ENCODE measurements around the gene KRT13.

The KRT13 gene

GRCh38 chr17:41478237-41478636 is 27.2 kb downstream of the KRT13 start:
- Histone ChIP-seq H3K4me2 (ENCODE audit: low read length) (no peak overlapping the region), H3K9me3 (ENCODE audit: control insufficient read depth, insufficient read depth, low read length) (no peaks in the 10 kb centered on the region), H3F3A (ENCODE audit: control insufficient read depth, insufficient read depth) (no peaks in the 10 kb centered on the region), H3K4me3 (ENCODE audit: low read length) (no peak overlapping the region), H3K9me2 (replicated peaks; ENCODE audit: control insufficient read depth, low read length) (no peaks in the 10 kb centered on the region), H3K27me3 (ENCODE audit: control insufficient read depth, low read length) (no peaks in the 10 kb centered on the region), H3K27ac (ENCODE audit: low read depth, low read length) (no peak overlapping the region), H3K36me3 (ENCODE audit: control insufficient read depth, low read length) (no peaks in the 10 kb centered on the region), H3K4me1 (ENCODE audit: control insufficient read depth, low read length) (no peaks in the 10 kb centered on the region), H3K79me2 (ENCODE audit: control insufficient read depth, low read length) (no peaks in the 10 kb centered on the region), H4K20me1 (ENCODE audit: control insufficient read depth, insufficient read depth, low read depth, low read length) (no peaks in the 10 kb centered on the region)
- no peak for TF ChIP-seq EZH2phosphoT487 (IDR thresholded peaks at IDR 0.05; ENCODE audit: borderline replicate concordance, low read length)
- TF ChIP-seq, protein P1, sequence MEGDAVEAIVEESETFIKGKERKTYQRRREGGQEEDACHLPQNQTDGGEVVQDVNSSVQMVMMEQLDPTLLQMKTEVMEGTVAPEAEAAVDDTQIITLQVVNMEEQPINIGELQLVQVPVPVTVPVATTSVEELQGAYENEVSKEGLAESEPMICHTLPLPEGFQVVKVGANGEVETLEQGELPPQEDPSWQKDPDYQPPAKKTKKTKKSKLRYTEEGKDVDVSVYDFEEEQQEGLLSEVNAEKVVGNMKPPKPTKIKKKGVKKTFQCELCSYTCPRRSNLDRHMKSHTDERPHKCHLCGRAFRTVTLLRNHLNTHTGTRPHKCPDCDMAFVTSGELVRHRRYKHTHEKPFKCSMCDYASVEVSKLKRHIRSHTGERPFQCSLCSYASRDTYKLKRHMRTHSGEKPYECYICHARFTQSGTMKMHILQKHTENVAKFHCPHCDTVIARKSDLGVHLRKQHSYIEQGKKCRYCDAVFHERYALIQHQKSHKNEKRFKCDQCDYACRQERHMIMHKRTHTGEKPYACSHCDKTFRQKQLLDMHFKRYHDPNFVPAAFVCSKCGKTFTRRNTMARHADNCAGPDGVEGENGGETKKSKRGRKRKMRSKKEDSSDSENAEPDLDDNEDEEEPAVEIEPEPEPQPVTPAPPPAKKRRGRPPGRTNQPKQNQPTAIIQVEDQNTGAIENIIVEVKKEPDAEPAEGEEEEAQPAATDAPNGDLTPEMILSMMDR (IDR thresholded peaks at IDR 0.05; ENCODE audit: low read depth, low read length, poor library complexity, severe bottlenecking) = no peak

DNA sequence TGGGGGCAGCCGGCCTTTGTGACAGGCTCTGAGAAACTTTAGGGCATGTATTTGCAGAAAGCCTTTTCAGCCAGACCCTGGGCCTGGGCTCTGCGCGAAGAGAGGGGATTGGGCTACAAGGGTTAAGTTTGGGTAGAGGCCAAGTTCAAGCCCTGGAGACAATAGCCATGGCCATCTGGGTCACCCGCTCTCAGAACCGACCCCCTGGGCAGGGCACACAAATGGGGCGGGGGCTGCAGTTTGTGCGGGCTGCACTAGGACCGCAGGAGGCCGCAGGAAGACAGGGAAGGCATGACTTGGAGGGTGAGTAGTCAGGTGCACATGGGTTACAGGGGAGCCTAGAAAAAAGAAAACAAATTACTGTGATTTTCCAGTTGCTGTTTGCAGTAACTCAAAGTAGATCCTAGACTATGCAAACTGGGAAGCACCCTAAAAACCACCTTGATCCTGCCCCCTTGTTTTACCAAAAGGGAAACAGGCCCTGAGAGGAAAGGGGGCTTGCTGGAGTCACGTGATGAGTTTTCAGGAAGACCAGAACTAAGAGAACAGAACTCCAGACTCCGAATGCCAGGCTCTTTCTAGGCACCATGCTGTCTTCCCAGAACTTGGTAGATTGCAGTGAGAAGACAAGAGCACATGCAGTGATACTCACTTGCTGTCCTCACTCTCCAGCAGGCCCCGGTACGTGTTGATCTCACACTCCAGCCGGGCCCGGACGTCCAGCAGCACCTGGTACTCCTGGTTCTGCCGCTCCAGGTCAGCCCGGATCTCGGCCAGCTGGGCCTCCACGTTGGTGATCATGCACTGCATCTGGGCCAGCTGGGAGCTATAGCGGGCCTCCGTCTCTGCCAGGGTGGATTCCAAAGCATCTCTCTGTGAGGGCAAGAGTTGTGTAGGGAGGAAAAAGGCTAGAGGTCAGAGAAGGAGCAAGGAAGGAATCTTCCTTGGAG is 28.3 kb downstream of the KRT13 start:
- H3F3A ChIP-seq (ENCODE audit: control insufficient read depth, insufficient read depth) = no peaks in the 10 kb centered on the region
- H3K4me2 ChIP-seq (ENCODE audit: low read length) = no peak overlapping the region
- no peaks in the 10 kb centered on the region for H3K27me3 ChIP-seq (ENCODE audit: control insufficient read depth, low read length)
- no peak overlapping the region for H3K4me3 ChIP-seq (ENCODE audit: low read length)
- H3K9me3 ChIP-seq (ENCODE audit: control insufficient read depth, insufficient read depth, low read length) = no peaks in the 10 kb centered on the region
- H3K79me2 ChIP-seq (ENCODE audit: control insufficient read depth, low read length) = no peaks in the 10 kb centered on the region
- H3K9me2 ChIP-seq (replicated peaks; ENCODE audit: control insufficient read depth, low read length) = no peaks in the 10 kb centered on the region
- TF ChIP-seq EZH2phosphoT487 (IDR thresholded peaks at IDR 0.05; ENCODE audit: borderline replicate concordance, low read length) = no peak
- TF ChIP-seq, protein P1 (IDR thresholded peaks at IDR 0.05; ENCODE audit: low read depth, low read length, poor library complexity, severe bottlenecking) = no peak
- H3K36me3 ChIP-seq (ENCODE audit: control insufficient read depth, low read length) = no peaks in the 10 kb centered on the region
- no peaks in the 10 kb centered on the region for H4K20me1 ChIP-seq (ENCODE audit: control insufficient read depth, insufficient read depth, low read depth, low read length)
- no peak overlapping the region for H3K27ac ChIP-seq (ENCODE audit: low read depth, low read length)
- no peaks in the 10 kb centered on the region for H3K4me1 ChIP-seq (ENCODE audit: control insufficient read depth, low read length)

DNA sequence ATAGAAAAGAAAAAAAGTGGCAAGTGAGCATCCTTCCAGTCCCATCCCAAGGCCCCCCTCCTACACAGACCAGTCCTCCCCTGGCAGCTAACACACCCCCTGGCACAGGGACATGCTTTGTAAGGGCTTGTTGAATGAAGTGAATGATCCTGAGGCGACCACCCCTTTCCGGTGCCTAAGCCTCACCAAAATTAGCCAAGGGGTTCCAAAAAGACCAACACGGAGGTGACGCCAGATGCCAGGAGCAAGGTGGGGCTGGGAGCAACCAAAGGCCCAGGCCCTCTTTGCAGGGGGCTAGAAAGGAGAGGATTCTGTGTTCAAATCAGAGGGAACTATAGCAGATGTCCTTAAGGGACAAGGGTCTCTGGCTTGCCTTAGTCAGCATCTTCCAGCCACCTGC is 30.0 kb downstream of the KRT13 start:
- TF ChIP-seq EZH2phosphoT487 (IDR thresholded peaks at IDR 0.05; ENCODE audit: borderline replicate concordance, low read length) = no peak
- TF ChIP-seq, protein P1 (IDR thresholded peaks at IDR 0.05; ENCODE audit: low read depth, low read length, poor library complexity, severe bottlenecking) = no peak
- Histone ChIP-seq H3K36me3 (ENCODE audit: control insufficient read depth, low read length) (no peaks in the 10 kb centered on the region), H3F3A (ENCODE audit: control insufficient read depth, insufficient read depth) (no peaks in the 10 kb centered on the region)

More for the DNA sequence above, 30.0 kb downstream of the KRT13 start:
- Histone ChIP-seq H3K4me2 (ENCODE audit: low read length) (no peak overlapping the region), H3K79me2 (ENCODE audit: control insufficient read depth, low read length) (no peaks in the 10 kb centered on the region), H3K27me3 (ENCODE audit: control insufficient read depth, low read length) (no peaks in the 10 kb centered on the region), H3K27ac (ENCODE audit: low read depth, low read length) (no peak overlapping the region), H3K9me3 (ENCODE audit: control insufficient read depth, insufficient read depth, low read length) (no peaks in the 10 kb centered on the region), H3K4me3 (ENCODE audit: low read length) (no peak overlapping the region), H4K20me1 (ENCODE audit: control insufficient read depth, insufficient read depth, low read depth, low read length) (no peaks in the 10 kb centered on the region), H3K9me2 (replicated peaks; ENCODE audit: control insufficient read depth, low read length) (no peaks in the 10 kb centered on the region), H3K4me1 (ENCODE audit: control insufficient read depth, low read length) (no peaks in the 10 kb centered on the region)

All from DOHH2 (cell line).